ENCODE data around the gene MED16.
"Not testable (repeated sequence)": the region's sequence is repeated elsewhere in the genome, so short reads cannot be mapped to it uniquely, and the experiment has no call there.

MED16 gene

GRCh38 chr19:907183-907853 is 14.3 kb upstream of the MED16 start:
- DNase-seq (ENCODE audit: low spot score) = no peak

DNA sequence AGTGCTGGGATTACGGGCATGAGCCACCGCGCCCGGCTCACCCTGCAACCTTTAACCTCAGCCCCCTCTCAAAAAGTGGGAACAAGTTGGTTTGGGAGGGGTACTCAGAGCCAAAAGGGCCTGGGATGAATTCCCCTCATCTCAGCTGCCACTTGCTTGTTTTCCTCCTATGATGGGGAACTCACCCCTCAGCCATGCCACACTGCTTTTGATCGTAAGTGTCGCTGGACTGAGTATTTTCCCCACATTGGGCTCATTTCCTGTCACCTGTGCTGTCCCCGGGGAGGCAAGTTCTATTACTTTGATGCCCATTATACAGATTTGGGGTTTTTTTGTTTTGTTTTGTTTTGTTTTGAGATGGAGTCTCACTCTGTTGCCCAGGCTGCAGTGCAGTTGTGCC is 13.5 kb upstream of the MED16 start:
- DNase-seq (ENCODE audit: low spot score) = no peak

DNA sequence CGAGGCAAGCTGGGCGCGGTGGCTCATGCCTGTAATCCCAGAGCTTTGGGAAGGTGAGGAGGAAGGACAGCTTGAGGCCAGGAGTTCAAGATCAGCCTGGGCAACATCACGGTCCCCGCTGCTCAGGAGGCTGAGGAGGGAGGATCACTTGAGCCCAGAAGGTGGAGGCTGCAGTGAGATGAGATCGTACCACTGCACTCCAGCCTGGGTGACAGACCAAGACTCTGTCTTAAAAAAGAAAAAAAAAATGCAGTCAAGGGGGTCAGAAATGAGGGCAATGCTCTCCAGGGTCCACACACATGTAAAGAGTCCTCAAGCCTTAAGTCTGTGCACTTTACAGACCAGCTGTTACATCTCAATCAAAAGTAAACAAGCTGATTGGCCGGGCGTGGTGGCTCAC is 11.6 kb upstream of the MED16 start:
- DNase-seq (ENCODE audit: low spot score) = no peak

- no peak for DNase-seq (ENCODE audit: low spot score)
Observed at GRCh38 chr19:903266-903797, 10.3 kb upstream of the MED16 start.

- DNase-seq (ENCODE audit: low spot score) = no peak
Observed at GRCh38 chr19:902446-903226, 9.6 kb upstream of the MED16 start.

DNA sequence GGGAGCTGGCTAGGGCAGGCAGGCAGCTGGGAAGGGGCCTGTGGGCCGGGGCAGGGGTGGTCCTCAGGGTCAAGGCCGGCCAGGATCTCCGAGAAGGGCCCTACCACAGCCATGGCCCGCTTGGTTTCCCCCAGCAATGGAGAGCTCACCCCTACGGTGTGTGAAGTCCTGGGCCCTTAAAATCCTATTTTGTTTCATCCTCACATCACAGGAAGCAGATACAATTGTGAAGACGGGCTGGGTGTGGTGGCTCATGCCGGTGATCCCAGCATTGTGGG is 9.0 kb upstream of the MED16 start:
- DNase-seq (ENCODE audit: low spot score) = no peak

GRCh38 chr19:901216-902092 is 8.5 kb upstream of the MED16 start:
- no peak for DNase-seq (ENCODE audit: low spot score)

GRCh38 chr19:900302-901111 is 7.5 kb upstream of the MED16 start:
- peak; percentile 65 for DNase-seq (ENCODE audit: low spot score)

- DNase-seq (ENCODE audit: low spot score) = no peak
Observed at GRCh38 chr19:900043-900301, 7.0 kb upstream of the MED16 start.

- no peak for DNase-seq (ENCODE audit: low spot score)
Observed at GRCh38 chr19:899336-900042, 6.5 kb upstream of the MED16 start.

DNA sequence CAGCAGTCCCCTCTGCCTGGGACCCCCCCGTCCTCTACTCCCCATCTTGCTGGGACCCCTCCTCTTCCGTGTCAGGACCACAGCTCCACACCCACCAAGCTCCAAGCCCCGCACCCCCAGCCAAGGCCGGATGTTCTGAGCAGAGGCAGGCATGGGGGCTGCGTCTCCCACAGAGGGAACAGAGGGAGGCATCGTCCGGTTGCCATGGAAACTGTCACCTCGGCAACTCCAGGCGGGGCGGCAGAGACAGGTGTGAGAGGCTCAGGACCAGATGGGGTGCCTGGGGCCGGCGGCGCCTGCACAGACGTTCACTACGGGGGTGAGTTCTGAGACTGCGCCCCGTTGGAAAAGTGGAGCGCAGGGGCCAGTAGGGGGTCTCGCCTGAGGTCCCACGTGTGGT is 5.7 kb upstream of the MED16 start:
- no peak for DNase-seq (ENCODE audit: low spot score)

GRCh38 chr19:897442-898039 is 4.6 kb upstream of the MED16 start:
- DNase-seq (ENCODE audit: low spot score) = no peak

DNA sequence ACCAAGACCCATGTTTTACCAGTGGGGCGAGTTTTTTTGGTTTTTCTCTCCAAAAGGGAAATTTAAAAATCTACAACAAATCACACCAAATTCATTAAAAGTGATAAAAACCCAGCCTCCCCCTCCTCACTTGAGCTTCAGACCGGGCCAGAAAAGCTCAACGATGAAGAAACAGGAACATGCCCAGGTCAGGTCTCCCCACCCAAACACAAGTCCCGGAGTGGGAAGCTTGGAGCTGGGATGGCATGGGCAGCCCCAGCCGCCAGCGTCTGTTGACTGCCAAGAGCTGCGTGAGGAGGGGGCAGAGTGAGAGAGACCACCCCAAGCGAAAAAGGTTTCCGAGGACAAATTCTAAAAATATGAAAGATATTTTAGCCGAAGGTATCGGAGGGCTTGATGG is 4.0 kb upstream of the MED16 start:
- DNase-seq (ENCODE audit: low spot score) = no peak

DNA sequence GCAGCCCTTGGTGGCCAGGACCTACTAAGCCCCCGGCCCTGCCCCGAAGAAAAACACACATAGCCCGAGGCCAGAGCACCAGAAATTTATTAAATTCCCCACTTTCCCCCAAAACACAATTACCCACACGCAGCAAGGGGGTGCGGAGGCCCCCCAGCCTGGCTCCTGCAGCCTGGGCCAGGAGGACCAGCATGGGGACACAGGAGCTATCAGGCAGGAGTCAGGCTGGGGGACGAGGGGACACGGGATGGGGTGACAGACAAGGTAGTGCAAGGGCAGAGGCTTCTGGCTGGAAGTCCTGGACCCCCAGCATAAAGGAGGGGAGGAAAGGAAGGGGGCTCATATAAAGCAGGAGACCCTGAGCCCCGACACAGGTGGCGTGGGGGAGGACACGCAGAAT is 3.4 kb upstream of the MED16 start:
- DNase-seq (ENCODE audit: low spot score) = no peak

- DNase-seq (ENCODE audit: low spot score) = no peak
Observed at GRCh38 chr19:892243-892893, 619 bp downstream of the MED16 start.

GRCh38 chr19:891421-892200 is 1.4 kb downstream of the MED16 start:
- DNase-seq (ENCODE audit: low spot score) = not testable (repeated sequence)

GRCh38 chr19:890831-891230 is 2.2 kb downstream of the MED16 start:
- no peak for DNase-seq (ENCODE audit: low spot score)

DNA sequence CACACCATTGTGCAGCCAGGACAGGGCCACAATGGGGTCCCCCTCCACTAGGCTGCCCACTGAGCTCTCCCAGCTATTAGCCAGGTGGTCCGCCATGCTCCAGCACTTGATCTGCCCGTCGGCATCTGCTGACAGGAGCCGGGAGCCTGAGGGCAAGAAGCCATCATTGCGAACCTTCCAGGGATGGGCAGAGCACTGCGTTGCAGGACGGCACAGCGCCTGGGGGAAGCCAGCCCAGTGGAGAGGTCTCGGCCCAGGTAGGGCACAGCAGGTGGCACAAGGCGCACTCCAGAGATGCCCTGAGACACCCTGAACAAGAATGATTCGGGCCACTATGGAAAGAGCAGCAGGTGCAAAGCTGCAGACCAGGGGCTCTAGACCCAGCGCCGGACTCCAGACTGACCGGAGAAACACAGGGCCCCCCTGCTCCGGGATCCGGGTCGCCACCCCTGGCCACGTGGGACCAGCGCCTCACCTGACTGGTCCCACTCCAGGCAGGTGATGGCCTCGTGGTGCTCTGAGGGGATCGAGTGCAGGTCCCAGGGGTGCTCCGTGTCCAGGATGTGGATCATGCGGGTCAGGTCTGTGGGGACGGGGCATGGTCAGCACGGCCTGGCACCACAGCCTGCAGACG is 3.2 kb downstream of the MED16 start:
- DNase-seq (ENCODE audit: low spot score) = no peak
